Stimulated activated CD8-positive, alpha-beta memory T cell treated with anti-CD3 and anti-CD28 coated beads, Interleukin-15, amount 100 ng/mL, for 48 hours (primary cell): ENCODE results near the gene LANCL1.
"Not testable (repeated sequence)": the region's sequence is repeated elsewhere in the genome, so short reads cannot be mapped to it uniquely, and the experiment has no call there.

Source experiments
- DNase-seq, 2 donors: peaks; one replicate each; pipeline ENCODE4 v3.0.0-alpha.2; 2020; ENCODE audit warnings: low read depth in 2 of 2

The LANCL1 gene

DNA sequence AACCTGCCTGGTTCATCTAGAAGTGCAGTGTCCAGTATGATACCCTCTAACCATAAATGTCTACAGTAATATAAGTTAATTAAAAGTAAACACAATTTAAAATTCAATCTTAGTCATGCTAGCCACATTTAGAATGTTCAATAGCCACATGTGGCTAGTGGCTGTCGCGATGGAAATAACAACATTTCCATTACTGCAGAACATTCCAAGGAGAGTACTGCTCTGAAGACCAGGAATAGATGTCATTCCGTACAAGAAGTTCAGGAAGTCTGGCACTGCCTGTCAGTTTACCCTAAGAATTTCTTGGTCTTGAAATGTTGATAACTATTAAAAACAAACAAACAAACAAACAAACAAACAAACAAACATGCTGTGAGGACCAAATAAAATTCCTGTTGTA, 17.2 kb downstream of the LANCL1 start:
- DNase-seq = no peak

DNA sequence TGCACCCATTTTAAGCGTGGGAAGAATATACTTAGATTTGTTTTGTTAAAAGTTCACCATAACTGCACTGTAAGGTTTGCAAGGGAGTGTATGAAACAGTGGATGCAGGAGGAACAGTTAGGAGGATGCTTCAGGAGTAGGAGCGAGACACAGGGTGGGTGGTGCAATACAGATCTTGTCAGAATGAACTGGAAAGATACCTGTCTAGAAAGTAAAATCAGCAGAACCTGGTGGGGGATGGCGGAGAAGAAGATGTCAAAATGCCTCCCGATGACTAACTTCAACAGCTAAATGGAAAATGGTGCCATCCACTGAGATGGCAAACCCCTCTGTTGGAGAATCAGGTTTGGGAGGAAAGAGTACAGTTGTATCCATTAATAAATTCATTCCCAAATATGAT, 18.2 kb downstream of the LANCL1 start:
- no peak for DNase-seq

DNA sequence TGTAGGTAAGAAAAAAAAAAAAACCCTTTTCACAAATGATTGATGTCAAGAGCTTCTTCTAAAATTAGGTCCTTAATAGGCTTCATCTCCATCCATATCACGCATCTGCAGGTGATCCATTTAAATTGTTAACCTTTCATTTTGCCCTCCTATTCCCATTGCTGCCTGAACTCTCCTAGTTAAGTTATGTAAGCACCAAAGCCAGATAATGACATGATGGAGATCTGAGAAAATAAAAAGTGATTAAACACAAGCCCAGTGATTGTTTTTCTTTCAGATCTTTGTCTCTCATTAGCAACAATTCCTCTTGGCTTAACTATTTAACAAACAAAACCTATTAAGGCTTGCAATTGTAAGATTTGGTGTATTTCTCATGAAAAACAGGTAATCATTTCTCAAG, 20.0 kb downstream of the LANCL1 start:
- no peak for DNase-seq

DNA sequence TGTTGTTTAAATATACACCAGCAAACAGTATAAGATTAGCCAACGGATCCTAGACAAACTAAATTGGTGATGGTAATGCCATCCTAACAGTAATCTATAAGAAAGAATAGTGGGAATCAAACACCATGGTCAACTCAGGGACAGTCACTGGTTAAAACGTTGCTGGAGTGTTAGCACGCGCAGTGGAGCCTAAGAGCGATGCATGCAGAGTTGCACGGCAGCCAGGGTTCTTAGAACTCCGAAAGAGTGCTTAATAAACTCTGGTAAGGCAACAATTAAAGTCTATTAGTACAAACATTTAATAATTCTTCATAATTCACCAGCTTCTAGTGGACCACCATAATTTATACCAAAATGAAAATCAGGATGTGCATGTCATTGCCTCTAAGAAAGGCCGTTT, 22.2 kb downstream of the LANCL1 start:
- no peak for DNase-seq

DNA sequence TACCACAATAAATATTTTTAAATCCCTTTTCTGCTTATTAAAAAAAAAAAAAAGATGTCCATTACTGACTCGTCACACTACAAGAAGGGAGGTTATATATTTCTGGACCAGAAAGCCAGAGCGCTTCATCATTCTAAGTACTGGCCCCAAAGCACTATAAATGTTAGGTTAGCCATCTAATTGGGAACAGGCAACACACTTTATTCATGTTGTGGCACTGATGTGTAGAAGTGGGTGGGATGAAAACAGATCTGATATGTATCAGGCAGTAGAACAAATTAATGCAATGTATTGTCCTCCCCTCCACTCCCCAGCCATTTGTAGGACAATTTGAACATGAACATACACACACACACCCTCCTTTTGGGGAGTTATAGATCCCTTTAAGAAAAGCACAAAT, 24.4 kb downstream of the LANCL1 start:
- no peak for DNase-seq

DNA sequence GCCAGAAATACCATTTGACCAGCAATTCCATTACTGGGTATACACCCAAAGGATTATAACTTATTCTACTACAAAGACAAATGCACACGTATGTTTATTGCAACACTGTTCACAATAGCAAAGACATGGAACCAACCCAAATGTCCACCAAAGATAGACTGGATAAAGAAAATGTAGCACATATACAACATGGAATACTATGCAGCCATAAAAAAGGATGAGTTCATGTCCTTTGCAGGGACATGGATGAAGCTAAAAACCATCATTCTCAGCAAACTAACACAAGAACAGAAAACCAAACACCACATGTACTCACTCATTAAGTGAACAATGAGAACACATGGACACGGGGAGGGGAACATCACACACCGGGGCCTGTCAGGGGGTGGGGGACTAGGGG, 25.6 kb downstream of the LANCL1 start:
- DNase-seq = not testable (repeated sequence)

DNA sequence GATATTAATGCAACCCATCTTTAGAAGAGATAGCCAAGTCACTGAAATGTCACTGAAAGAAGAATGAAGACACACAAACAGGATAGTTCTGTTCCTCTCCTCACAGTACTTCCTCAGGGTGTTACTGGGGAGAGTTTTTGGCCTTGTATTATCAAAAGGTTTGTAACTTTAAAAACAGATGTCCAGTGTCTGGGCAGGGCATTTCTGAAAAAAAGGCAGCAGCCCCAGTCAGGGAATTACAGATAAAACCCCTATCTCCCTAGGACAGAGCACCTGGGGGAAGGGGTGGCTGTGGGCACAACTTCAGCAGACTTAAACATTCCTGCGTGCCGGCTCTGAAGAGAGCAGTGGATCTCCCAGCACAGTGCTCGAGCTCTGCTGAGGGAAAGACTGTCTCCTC, 30.8 kb downstream of the LANCL1 start:
- no peak for DNase-seq

DNA sequence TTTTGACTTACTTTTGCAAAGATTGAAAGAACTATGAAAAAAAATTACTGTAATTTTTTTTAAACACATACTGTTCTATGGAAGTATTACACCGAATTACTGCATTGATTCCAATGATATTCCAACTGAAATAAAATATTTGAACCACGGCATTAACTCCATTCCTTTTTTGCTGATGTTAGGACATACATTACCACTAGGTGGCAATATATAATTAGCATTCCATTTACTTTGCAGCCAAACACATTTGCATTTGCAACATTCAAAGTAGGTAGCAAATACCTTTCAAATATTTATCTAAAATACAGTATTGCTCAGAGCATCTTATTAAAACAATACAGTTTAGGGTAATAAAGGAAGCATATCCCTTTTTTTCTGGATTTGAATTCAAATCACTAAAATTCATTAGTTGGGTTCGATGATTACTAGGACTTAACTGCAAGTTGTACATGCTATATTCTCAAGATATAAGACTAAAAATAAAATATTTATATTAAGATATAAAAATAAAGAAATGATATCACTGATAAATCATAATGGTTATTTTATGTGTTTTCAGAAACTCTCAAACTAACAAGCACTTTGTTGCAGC, 31.3 kb downstream of the LANCL1 start:
- no peak for DNase-seq

DNA sequence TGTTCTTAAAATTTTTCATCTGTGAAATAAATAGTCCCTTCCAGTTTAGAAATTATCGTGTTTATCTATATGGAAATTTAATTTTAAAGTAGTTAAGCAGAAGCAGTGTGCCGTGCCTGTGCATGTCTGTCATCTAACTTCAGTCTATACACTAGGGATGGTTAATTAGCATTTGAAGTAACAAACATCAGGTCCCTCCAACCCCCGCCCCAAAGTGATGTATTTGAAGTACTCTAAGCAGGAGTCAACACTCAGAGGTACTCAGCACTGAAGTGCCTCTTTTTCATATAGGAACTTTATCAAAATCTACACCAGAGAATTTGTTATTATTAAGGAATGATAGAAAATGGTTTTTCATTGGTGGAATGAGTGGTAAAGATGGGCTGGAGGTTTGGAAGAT, 33.0 kb downstream of the LANCL1 start:
- DNase-seq = no peak

DNA sequence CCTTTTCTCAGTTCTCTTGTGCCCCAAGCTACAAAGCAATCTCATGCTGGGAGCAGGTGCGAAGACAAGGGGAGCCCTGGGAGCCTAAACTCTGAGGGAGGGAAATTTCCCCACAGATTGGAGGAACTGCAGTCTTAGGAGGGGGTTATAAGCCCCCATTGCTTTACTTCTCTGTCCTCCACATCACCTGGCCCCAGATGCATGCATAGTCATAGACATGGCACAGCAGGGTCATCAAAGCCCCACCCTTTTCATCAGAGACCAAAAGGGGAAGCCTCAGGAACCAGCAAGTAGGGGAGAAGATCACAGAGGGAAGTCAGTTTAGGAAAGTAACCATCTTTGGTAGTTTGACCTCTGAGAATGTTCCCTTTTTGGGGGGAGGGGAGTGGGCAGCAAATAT, 33.7 kb downstream of the LANCL1 start:
- DNase-seq = no peak

DNA sequence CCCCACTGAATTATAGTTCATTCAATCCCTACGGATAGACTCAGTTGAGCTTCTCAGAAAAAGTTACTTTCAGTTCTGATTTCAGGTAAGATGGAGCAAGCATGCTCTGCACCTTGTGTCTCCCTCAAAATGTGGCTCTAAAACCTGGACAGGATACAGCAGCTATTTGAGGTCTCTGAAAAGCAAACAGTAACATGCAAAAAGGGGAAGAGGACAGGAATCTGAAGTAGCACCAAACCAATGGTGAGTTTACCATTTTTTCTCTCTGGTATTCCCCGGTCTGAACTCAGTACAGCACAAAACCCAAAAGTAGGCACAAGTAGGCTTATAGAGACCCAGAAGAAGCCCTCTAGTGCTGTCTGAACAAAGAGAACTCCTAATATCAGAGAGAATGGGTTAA, 34.1 kb downstream of the LANCL1 start:
- no peak for DNase-seq

DNA sequence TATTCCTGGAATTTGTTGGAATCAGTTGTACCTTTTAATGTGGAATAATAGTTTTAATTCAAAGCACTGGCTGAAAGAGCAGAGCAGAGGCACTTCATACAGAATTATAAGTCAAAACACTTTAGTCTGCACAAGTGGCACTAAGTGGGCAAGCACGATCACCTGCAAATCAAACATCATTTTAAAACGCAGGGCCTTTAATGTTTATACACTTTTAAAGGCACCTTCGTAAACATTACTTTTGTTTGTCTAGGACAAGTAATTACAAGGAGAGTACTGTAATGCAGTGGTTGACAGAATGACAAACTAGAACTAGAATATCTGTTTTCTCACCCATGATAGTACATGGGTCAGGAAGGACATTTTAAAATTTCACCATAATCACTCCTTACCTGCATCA, 36.4 kb downstream of the LANCL1 start:
- no peak for DNase-seq

DNA sequence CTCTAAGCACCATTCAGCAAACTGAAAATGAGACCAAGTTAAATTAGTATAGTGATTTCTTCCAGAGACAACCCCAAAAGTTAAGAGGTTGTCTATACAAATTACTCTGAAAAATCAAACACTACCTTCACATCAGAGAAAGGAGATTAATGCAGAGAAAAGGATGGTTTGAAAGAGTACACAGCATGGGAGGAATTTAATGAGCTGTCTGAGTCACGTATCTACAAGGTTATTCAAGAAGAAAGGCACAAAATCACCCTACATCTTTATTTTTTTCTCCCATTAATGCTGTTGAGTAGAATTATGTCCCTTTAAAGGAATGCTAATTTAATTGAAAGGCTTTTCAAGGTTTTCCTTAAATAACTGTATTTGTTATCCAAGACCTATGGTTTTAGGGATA, 41.1 kb downstream of the LANCL1 start:
- no peak for DNase-seq

DNA sequence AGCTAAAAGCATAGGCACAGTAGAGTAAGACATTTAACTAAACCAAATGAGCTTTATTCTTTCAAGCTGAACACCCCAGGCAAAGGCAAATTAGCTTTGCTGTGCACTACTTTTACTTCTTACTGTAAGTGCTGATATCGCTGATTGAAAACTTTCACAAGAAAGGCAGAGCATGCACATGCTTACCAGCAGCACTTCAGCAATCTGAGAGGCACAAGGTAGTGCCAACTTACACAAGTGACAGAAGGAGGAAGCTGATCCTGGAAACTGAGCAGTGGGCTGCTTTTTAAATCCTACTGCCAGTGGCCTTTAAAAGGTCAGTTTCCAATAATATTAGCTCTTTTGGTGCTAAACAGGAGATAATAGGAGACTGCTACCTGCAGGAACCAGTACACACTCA, 43.9 kb downstream of the LANCL1 start:
- no peak for DNase-seq

DNA sequence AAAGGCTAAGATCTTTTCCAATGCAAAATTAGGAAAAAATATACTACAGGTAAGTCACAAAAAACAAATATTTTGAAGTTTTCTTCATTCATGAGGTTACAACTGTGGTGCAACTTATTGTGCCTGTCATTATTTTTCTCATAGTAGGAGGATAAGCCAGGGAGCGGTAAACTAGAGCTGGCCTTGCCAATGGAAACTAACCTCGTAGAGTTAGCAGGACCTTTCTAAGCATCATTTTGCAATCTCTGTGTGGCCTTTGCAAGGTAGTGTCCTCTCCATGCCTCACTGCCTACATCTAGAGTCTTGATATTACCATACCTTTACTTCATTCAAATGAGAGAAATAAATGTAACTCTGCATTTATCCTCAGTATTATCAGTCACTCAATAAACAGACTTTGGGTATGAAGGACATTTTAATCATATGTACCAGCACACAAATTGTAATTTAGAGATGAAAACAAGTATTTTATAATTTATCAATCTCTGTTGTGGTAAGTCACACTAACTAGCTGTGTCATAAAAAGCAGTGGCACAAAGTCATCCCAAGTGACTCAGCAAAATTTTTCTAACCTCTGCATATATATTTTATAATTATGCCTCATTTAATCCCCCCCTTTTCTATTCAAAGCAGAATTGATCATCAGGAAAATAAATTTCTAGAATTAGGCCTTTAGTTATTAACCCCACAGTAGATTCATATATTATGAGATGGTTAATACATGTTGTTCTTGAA, 47.0 kb downstream of the LANCL1 start:
- no peak for DNase-seq

DNA sequence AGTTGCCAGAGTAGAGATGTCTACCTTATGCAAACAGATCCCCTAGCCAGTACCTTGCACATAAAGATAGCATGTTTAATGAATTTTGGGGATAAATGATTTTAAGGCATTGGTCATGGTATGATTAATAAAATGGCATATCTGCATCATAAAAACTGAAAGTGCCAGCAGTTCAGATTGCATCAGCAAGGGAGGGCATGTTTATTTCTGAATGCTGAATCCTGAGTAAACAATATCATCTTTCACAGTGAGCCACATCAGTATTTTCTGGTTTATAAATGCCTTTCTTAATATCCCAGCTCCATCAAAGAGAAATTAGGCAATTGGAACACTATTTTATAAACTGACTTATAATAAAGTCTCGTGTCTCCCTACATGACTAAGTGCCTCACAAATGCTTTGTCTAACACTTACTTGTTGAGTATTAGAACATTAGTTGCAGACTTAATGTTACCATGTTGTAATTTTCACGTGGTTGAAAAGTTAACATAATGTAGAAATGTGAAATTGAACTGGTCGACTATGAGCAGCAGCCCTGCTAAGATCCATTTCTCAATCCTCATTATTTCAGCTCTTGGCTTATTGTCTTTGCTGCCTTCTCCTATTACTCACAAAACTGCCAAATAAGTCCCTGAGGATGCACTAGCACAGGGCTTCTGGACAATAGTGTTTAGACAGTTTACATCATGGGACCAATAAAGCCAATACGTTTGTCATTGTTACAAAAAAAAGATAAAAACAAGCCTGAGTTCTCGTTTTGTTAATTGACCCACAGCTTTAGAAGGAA, 48.0 kb downstream of the LANCL1 start:
- DNase-seq = no peak

DNA sequence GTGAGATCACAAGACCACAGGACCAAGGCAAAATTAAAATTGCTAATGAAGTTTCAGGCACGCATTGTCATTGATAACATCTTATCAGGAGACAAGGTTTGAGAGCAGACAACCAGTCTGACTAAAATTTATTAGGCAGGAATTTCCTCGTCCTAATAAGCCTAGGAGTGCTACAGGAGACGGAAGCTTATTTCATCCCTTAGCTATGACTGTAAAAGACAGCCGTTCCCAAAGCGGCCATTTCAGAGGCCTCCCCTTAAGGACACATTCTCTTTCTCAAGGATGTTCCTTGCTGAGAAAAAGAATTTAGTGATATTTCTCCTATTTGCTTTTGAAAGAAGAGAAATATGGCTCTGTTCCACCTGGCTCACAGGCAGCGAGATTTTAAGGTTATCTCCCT, 49.2 kb downstream of the LANCL1 start:
- not testable (repeated sequence) for DNase-seq

DNA sequence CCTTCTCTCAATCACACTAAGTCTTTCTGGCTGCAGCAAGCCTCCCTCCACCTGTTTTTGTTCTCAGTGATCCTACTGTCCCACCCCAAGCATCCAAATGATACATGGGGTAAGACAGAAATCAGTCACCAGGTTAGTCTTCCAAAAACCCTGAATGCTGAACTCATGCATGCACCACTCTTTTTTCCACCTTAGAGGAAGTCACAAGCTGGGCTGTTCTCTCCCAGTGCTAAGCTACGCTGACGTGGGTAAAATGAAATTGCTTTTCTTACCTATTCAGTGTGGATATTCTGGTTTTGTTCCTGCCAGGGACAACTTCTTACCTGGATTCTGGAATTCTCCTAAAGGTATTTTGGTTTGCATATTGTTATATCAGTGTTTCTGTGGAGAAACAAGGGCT, 54.2 kb downstream of the LANCL1 start:
- no peak for DNase-seq

DNA sequence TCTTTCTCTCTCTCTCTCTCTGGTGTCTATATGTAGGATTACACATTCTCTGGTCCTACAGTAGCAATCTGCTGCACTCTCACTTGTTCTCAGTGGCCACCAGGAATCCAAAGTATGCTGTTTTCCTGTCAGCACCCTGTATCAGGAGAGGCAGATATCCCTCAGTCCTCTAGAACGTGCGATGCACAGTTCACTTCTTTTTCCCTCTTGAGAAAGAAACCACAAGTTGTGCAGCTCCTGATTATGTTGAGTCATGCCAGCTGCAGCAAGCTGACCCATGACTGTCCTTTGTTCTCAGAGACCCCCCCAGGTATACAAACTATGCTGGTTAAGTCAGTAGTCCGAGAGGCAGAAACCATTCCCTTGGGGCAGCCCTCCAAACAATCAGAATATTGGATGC, 54.6 kb downstream of the LANCL1 start:
- DNase-seq = no peak

DNA sequence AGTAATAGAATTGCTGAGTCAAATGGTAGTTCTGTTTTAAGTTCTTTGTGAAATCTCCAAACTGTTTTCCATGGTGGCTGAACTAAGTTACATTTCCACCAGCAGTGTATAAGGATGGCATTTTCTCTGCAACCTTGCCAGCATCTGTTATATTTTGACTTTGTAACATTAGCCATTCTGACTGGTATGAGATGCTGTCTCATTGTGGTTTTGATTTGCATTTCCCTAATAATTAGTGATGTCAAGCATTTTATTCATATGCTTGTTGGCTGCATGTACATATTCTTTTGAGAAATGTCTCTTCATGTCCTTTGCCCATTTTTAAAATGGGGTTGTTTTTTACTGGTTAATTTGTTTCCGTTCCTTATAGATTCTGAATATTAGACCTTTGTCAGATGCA, 63.9 kb downstream of the LANCL1 start:
- no peak for DNase-seq

DNA sequence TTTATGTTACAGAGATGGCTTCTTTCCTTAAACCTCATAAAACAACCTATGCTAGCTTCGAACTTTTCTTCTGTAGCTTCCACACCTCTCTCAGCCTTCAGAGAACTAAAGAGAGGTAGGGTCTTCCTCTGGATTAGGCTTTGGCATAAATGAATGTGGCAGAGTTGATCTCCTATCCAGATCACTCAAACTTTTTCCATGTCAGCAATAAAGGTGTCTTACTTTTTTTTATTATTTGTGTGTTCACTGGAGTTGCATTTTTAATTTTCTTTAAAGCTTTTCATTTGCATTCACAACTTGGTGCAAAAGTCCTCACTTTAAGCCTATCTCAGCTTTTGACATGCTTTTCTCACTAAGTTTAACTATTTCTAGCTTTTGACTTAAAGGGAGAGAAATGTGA, 66.0 kb downstream of the LANCL1 start:
- DNase-seq = no peak

DNA sequence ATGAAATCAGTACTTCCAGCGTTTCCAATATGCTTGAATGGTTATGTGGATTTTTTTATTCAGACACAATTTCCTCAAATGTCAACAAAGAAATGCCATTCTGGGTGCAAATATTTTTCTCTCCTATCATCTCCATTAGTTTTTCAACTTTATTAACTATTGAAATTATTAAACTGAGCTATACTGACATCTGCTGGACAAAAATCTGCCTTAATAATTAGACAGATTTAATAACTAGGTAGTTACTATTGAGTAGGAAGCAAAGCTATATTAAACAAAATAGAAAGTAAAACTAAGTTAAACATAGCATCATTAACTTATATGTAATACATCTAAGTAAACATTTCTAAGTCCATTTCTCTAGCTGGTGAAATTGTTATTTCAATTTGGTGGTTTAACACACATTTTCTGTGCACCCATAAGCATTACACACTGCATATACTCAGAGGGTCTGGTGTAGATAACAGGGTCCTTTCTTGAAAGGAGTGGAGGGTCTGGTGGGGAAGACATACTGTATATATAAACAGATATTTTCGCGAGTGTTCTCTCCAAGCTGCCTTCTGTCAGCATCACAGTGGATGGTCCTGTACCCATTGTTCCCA, 77.0 kb downstream of the LANCL1 start:
- no peak for DNase-seq

DNA sequence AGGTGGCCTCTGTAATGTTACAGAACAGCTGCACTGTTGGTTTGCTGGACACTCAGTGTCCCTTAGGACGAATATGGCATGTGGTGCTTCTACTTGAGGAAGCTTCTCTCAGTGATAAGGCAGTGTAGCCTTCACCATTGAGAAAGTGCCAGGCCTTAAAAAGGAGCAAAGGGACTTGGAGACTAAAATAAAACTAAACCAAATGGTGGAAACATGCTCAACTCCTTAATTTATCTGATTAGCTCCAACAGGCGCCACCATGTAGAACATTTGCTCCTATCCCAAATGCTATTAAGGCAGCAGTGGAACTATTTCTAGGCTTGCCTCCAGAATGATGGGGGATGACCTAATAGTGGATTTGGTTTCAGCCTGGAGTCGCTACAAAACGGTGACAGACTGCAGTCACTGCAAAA, 84.1 kb downstream of the LANCL1 start:
- no peak for DNase-seq
